ENCODE measurements around the gene THYN1.
"Not testable (repeated sequence)": the region's sequence is repeated elsewhere in the genome, so short reads cannot be mapped to it uniquely, and the experiment has no call there.

THYN1 gene

DNA sequence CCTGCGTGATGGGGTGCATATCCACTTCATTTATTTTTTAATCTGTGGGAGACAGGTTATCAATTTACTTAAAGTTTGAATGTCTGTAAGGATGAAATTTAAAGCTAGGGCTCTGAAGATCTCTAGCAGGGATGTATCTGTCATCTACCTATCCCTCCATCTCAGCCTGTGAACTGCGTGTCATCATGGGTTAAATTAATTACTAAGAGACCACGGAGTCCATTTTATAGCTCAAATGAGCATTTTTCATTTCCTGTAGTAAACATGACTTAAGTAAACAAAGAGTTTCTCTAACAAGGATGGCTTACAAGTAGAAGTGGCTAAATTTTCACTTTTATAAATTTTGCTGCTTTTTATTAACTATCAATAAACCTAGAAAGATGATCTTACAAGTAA is 20.2 kb upstream of the THYN1 start:
- no peak for DNase-seq

DNA sequence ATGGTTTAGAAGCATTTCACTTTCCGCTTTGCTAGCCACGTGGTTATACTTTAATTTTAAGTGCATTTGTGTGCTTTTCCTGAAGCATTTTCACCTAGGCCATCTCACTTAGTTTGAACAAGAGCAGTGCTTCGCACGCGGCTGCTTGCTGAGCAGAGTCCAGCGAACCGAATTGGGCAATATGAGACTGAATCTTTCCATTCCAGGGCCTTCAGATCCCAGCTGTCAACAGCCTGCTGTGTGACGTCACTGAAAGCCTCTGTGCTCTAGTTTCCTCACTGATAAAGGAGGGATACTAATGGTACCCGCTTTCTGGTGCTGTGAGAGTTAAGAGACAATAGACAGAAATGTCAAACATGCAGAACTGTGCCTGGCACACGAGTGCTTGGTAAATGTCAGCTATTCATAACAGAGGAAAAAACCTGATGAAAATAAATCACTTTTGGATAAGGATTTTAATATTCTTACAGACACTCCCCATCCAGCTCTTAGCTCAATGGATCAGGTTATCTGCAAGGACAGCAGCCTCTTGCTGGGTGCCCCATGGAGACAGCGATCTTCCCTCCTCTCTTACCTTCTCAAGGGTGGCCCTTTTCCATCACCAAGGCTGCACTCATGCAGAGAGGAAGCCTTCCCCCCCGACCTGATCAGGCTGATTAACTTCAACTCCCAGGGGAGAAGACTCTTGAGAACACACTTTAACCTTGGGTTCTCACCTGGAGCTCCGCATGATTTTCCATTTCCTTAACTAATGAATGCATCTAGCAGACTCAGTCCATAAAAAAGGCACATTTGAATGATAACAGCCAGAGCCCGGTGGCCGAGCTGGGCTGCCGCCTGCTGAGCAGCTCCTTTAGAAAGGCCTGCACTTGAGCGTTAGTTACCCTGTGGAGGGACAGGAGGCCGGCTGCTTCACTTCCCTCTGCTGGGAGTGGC is 19.5 kb upstream of the THYN1 start:
- no peak for DNase-seq

DNA sequence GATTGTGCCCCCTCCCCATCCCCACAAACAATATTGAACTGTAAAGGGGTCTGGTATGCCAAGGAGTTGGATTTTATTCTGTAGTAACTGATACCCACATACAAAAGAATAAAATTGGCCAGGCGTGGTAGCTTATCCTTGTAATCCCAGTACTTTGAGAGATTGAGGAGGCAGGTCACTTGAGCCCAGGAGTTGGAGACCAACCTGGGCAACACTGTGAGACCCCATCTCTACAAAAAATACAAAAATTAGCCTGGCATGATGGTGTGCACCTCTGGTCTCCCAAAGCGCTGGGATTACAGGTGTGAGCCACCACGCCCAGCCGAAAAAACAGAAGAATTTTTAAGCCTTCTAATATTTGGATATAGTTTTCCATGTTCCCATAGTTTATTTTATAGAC is 18.8 kb upstream of the THYN1 start:
- DNase-seq: no peak

DNA sequence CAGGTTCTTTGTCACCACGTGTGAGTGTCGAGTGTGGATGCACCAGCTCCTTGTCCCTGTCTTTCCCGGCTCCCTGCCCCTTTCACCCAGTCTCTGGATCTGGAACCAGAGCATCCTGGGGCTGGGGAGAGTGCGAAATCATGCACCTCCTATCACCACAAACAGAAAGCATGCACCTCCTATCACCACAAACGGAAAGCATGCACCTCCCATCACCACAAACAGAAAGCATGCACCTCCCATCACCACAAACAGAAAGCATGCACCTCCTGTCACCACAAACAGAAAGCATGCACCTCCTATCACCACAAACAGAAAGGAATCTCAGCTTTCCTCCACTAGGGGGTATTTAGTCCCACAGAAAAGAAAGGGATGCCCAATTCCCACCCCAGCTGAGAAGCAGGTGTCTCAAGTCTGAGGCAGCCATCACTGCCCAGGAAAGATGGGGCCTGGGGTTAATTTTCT is 17.1 kb upstream of the THYN1 start:
- DNase-seq: no peak

DNA sequence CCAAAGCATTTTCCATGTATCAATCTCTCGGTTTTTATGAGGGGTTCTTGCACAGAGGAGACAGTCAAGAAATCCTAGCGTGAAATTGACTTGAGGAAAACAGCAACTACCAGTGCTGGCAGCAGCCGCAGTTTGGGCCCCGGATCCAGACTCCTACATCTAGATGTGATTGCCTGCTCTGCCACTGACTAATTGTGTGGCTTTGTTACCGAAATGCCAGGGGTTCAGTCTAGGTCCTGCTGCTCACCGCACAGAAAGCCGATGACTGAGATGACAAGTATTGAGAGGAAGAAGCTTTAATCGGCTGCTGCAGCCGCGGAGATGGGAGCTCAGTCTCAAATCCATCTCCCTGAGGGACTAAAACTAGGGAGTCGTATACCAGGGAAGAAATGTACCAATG is 14.8 kb upstream of the THYN1 start:
- DNase-seq: no peak

DNA sequence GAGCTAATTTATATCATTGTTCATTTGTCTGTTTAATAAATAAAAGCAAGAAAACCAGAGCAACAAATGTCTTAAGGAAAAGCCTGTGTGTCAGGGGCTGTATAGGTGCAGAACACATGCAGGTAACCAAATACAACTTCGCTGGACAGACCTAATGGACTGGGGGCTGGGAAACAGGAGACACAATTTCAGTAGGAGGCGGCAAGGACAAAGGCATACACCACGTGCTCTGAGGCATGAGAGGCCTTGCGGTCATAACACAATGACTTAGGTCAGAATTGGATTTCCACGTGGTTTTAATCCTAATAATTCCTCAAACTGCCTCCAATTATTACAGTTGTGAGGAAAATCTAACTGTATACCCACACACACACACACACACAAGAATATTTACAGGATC is 14.3 kb upstream of the THYN1 start:
- no peak for DNase-seq

DNA sequence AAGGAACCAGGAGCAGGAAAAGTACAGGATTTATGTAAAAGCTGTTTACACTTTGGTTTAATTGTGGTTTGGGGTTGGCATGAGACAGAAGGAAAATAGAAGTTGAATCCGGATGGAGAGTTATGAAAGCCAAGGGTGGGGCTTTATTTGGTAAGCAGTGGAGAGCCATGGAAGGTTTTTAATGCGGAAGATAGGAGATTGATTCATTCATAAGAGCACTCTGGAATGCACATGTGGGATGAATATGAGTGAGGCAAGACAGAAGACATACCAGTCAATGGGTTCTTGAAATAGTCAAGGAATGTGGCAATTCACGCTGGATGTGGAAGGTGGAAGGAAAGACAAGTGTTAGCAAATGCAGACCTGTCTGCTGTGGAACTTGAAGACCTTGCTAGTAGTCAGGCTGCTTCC is 13.7 kb upstream of the THYN1 start:
- DNase-seq: no peak

DNA sequence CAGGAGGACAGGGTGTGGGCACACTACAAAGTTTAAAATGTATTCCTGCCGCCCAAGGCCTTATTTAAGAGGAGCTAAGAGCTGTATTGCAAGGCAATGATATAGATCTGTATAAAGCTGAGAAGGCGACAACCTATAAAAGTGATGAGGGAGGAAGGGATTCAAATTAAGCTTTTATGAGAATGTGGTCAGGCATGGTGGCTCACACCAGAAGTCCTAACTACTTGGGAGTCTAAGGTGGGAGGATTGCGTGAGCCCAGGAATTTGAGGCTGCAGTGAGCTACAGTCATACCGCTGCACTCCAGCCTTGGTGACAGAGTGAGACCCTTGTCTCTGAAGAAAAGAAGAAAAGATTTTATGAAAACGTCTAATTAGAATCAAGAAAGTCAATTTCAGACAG is 13.3 kb upstream of the THYN1 start:
- no peak for DNase-seq

DNA sequence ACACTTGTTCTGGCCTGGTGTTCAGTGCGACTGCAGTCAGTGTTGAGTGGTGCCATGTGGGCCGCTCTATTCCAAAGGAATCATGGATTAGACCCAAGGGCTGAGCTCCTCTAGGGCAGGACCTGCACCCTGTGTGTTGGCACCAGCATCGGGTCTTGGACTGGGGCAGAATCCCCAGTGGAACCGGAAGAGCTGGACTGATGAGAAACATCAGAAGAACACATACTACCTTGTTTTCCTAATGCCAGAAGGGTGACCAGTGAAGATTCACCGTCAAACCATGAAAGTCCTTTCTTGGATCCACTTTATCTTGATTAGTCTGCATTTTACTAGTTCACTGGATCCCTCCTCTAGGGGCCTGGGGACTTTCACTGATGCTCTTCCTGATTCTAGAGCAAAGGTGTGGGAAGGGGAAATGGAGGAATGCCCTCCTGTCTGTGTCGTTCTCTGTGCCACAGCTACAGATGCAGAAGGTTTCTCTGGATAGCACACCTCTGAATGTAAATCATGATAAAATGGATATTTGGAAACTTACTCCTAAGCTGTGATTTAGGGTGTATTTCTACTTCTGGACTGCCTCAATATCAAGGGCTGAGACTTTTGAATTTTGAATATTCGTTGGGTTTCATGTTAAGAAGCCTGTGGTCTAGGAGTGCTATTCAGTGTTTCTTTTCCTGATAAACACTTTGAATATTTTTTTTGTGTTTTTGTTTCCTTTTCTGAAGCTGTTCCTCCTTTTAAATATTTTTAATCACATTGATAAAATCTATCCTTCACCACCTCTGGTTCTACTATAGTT is 12.0 kb upstream of the THYN1 start:
- DNase-seq: no peak

DNA sequence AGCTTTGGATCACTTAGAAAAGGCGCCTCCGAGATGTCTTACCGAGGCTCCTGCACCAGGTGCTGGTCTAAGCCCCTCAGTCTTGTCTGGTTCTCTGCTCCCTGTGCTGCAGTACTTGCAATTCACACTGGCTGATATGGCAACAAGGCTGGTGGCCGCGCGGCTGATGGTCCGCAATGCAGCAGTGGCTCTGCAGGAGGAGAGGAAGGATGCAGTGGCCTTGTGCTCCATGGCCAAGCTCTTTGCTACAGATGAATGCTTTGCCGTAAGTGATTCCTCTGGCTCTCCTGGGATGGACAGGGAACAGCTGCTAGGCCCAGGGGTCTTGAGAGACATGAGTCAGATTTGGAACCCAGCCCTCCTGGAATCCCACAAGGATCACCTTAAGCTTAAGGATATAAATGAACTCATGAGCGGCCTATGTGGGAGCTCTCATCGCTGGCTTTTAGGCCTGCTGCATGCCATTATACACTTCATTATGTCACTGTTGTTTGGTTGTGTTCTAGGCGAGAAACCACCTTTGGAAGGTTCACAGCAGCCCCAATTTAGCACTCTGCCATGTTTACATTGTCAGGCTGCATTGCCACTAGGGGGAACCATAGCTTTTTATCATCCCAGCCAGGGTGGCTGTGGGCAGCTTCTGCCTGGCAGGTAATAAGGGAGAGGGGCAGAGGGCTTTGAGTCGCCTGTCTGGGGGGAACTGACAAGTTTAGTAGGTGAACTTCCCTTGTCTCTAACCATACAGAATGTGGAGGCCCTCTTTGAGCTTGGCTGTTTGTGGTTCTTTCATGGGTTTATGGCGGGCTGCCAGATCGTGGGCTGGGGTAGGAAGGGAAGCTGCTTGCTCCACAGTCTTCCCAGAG is 8.7 kb upstream of the THYN1 start:
- peak; percentile 42 for DNase-seq

DNA sequence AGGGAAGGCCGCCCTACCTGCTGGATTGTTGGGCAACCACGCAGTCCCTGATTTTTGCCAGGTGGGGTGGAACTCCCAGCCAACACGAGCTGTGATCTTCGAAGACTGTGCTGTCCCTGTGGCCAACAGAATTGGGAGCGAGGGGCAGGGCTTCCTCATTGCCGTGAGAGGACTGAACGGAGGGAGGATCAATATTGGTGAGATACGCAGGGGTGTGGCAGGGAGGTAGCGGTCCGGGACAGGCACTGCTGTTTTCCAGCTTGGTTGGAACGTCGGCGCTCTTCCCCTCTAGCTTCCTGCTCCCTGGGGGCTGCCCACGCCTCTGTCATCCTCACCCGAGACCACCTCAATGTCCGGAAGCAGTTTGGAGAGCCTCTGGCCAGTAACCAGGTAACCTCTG is 7.8 kb upstream of the THYN1 start:
- DNase-seq: no peak

DNA sequence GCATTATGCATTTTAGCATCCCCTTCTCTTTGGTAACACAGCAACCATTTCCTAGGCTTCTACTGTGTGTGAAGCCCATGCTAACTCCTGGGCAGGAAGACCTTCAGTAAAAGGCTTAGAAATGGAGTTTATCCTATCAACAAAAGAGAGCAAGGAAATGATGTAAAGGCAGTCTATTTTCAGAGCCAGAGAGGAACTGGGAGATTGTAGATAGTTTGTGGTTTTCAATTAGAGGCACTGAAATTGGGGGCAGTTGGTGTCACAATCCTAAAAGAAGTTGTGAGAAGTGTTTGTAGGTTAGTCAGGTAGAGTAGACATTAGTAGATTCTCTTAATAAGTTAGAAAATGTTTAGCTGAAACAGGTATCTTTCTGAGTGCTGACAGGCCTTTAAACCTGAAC is 7.4 kb upstream of the THYN1 start:
- no peak for DNase-seq

DNA sequence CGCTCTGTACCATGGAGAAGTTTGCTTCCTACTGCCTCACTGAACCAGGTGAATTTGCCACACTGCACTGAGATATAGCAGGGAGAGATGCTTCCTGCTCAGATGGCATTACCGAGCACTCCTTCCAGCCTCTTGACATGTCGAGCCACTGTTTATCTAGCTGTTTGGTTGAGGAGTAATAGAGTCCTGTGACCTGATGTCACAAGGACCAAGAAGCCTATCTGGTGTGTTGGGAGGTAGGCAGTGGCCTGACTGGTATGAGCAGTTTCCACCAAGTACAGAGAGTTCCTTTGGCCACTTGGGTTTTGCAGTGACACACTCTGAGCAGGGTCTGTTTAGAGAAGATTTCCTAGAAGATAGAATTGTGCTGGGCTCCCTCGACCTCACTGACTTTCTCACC is 5.4 kb upstream of the THYN1 start:
- DNase-seq: no peak

DNA sequence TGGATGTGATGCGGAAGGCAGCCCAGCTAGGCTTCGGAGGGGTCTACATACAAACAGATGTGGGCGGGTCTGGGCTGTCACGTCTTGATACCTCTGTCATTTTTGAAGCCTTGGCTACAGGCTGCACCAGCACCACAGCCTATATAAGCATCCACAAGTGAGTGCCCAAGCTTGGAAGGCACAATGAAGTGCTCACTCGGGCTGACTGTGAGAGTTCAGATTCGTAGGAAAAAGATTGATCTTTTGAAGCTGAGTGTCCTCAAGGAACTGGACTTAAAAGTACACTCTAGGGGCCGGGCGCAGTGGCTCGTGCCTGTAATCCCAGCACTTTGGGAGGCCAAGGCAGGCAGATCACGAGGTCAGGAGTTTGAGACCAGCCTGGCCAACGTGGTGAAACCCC is 3.9 kb upstream of the THYN1 start:
- no peak for DNase-seq

DNA sequence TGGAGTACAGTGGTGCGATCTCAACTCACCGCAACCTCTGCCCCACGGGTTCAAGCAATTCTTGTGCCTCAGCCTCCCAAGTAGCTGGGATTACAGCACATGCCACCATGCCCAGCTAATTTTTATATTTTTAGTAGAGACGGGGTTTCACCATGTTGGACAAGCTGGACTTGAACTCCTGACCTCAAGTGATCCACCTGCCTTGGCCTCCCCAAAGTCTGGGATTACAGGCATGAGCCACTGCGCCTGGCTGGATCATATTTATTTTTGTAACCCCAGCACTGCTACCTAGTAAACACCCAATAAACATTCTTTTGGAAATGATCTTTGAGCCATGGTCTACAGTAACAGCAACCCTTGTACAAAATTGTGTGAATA is 2.0 kb upstream of the THYN1 start:
- not testable (repeated sequence) for DNase-seq

DNA sequence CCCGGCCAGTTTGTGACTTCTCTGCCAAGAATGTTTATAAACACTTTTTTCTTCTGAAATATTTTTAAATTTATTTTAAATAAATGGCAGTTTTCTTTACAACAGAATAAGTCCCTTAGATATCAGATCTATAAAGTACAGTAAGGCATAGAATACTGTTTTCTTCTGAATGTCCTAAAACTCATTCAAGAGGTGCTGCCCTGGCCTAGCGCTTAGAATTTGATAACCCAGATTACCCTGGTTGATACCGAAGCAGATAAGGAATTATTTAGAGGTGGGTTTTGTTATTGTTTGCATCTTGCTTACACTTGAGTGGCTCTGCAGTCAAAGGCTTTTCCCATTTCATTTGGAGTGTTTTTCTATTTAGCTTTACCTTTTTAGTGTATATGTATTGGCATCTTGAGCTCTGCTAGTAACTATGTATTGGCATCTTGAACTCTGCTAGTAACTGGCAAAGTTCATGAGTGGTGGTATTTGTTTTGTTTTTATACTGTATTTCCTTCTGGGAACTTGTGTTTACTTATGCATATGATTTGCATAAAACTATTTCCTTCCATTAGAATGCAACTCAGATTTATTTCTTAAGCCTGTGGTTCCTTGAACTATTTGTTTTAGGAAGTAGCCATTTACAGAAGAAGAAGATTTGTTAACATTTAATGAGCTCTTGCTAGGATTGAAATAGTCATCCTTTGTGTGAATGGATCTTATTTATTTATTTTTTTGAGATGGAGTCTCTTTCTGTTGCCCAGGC is 1.5 kb upstream of the THYN1 start:
- no peak for DNase-seq

DNA sequence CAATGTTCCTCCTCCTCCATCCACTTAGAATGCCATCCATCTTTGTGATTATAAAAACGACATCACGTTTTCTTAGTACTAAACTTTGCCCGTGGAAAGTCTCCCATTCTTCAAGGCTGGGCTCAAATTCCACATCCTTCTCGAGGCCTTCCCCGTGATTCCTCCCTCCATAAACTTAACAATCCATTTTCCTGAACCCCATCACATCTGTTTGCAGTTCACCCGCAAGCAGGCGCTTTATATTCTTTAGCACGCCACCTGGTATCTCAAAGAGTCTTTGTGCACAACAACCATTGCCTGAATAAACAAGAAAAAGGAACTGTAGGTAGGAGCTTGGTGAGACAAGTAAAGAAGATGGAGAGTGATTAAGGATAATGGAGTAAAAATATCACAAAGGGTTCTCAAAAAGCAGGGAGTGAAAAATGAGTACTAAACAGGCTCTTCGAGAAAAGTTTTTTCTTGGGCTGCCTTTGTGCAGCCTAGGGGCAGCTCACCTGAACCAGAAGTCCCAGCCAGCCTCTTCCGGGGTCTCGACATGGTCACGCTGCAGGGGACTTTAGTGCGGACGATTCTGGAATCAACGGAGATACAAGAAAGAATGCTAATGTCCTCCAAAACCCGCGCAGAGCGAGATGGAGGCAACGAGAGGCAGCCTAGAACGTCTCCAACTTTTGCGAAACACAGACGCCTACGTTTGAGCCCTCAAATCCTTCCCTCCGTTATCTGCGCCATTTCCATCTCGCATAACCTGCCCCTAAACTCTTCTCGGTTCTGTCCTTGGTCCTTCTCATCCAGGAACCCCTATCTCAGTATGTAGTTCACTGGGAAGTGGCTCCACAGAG is 585 bp downstream of the THYN1 start:
- DNase-seq: peak; percentile 40

DNA sequence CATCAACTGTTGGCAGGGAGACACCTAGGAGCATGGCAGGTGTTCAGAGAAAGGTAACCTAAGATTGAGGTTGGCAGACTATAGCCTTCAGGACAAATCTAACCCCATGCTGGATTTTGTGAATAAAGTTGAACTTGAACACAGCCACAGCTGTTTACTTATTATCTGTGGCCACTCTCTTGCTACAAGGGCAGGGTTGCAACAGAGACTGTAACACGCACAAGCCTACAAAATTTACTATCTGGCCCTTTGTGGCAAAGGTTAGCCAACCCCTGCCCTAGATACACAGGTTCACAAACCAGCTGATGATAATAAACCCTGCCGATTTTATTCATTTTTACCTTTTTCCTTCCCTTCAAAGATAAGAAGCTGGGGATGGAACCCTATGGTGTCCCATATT is 2.5 kb downstream of the THYN1 start:
- DNase-seq: no peak

DNA sequence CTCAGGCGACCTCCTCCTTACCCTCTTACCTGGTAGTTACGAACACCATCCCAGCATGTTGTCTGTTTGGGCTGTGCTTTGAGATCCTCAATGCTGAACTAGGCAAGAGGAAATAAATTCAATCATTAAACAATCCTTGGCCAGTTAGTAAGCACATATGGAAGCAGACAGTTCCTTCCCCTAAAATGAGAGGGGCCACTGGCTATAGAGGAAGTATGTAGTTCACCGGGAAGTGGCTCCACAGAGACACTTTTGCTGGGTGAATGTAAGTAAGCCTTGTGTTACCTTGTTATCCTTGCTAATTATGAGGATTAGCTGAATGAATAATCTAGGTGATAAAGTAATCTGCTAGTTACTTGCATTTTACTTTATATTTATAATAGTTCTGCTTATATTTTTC is 2.9 kb downstream of the THYN1 start:
- DNase-seq: no peak

DNA sequence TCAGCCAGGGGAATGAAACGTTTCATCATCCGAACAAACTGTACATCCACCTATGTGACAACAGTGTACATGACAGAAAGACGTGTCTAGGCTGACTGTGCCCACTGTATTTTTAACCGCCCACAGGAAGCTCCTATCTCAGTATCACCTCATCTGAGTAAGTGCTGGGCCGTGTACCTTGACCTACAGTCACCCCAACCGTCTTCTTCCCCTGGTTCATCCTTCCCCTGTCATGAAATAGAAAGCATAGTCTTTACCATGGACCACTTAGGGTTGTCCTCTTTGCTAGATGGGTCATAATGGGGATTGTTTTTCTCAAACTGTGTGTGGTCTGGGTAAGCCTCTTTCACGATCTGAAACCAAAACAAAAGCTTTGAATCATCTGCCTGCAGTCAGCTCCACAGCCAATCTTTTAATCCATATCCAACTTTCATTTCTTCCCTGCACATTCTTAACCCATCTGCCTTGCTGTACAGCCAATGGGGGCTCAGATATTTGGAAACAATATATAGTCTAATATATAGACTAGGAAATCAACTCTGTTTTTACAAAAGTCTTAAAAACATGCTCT is 4.2 kb downstream of the THYN1 start:
- no peak for DNase-seq

DNA sequence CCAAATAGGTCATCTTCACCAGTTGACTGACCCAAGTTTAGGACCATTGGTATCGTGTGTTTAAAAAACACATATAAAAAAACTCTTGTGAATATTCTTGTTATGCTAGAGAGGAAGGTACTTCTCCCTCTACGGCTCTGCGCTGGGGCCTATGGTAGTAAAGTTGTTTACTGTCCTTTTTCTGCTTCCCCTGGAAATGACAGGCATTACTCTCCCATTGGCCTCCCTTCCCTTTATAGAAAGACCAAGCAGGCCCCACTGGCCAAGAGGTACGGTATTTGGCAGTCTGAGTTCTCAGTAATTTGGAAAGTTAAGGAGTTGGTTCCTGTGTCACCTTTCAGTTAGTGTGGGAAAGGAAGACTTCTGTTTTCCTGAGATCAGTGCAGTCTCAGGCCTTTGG is 6.5 kb downstream of the THYN1 start:
- DNase-seq: no peak

Data from stimulated activated CD4-positive, alpha-beta T cell treated with anti-CD3 and anti-CD28 coated beads, Interleukin-4, amount 100 ng/mL, for 24 hours (primary cell).